ENCODE results near the gene ADAMTS2.

ADAMTS2 gene

GRCh38 chr5:179139111-179139935 is 205.9 kb downstream of the ADAMTS2 start:
- DNase-seq (ENCODE audit: low spot score), result no peak

GRCh38 chr5:179138568-179138925 is 206.7 kb downstream of the ADAMTS2 start:
- no peak for DNase-seq (ENCODE audit: low spot score)

GRCh38 chr5:179137643-179138567 is 207.4 kb downstream of the ADAMTS2 start:
- no peak for DNase-seq (ENCODE audit: low spot score)

GRCh38 chr5:179137016-179137642 is 208.1 kb downstream of the ADAMTS2 start:
- DNase-seq (ENCODE audit: low spot score), result no peak

GRCh38 chr5:179135441-179136215 is 209.6 kb downstream of the ADAMTS2 start:
- no peak for DNase-seq (ENCODE audit: low spot score)

- no peak for DNase-seq (ENCODE audit: low spot score)
These were observed 210.3 kb downstream of the ADAMTS2 start for GRCh38 chr5:179135006-179135405.

GRCh38 chr5:179134511-179134910 is 210.8 kb downstream of the ADAMTS2 start:
- no peak for DNase-seq (ENCODE audit: low spot score)

- DNase-seq (ENCODE audit: low spot score), result no peak
These were observed 212.5 kb downstream of the ADAMTS2 start for GRCh38 chr5:179132586-179133355.

GRCh38 chr5:179131886-179132585 is 213.2 kb downstream of the ADAMTS2 start:
- DNase-seq (ENCODE audit: low spot score), result no peak

GRCh38 chr5:179131321-179131835 is 213.9 kb downstream of the ADAMTS2 start:
- no peak for DNase-seq (ENCODE audit: low spot score)

- no peak for DNase-seq (ENCODE audit: low spot score)
These were observed 215.1 kb downstream of the ADAMTS2 start for GRCh38 chr5:179130101-179130681.

GRCh38 chr5:179129607-179130071 is 215.6 kb downstream of the ADAMTS2 start:
- DNase-seq (ENCODE audit: low spot score), result no peak

GRCh38 chr5:179128976-179129375 is 216.3 kb downstream of the ADAMTS2 start:
- DNase-seq (ENCODE audit: low spot score), result no peak

- no peak for DNase-seq (ENCODE audit: low spot score)
These were observed 217.3 kb downstream of the ADAMTS2 start for GRCh38 chr5:179128041-179128365.

- no peak for DNase-seq (ENCODE audit: low spot score)
These were observed 217.9 kb downstream of the ADAMTS2 start for GRCh38 chr5:179127136-179128040.

GRCh38 chr5:179126506-179126991 is 218.7 kb downstream of the ADAMTS2 start:
- no peak for DNase-seq (ENCODE audit: low spot score)

- no peak for DNase-seq (ENCODE audit: low spot score)
These were observed 219.3 kb downstream of the ADAMTS2 start for GRCh38 chr5:179125789-179126505.

Measured in D341Med (cell line).